Pericardium fibroblast (primary cell): ENCODE data around the gene MAPK8IP3. TPM values are rescaled to one million over a fixed set of nuclear protein-coding genes. Genes with fewer than 3 reads are reported as not detected.

Experiments used
- total RNA-seq: library from RNA; depleted of rRNA; stranded (reverse); fragments of >200 nt; gene quantifications from 2 replicates; pipeline ENCODE4 v1.2.3, GENCODE V29; 2015

MAPK8IP3 gene
- 21.0 and 35.7 TPM in 2 replicates for total RNA-seq

GRCh38 chr16:1705688-1706385 is at the start of gene MAPK8IP3:
Gene MAPK8IP3, plus strand, starts transcription at chr16:1706195. Its CDS starts 145 bp downstream, at chr16:1706340.

DNA sequence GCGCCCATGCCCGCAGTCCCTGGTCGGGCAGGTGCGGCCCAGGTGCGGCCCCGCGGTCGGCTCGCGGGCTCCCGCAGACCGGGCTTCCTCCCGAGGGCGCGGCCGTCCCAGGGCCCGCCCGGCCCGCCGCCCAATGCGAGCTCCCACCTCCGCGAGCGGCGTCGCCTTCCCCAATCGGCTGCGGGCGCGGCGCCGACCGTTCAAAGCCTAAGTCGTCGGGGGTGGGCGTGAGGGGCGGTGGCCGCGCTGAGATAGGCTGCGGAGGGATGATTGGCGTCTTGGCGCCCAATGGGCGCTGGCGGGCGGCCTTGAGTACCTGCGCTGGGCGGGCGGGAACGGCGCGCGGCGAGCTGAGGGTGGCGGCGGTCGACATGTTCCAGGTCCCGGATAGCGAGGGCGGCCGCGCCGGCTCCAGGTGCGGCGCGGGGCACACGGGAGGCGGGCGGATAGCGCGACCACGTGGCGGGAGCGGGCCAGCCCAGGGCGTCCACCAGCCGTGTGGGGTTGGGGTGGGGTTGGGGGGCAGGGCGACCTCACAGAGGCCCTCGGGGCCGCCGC is 28.0 kb upstream of the MAPK8IP3 start, which contains the start of gene JPT2:
Gene JPT2, plus strand, starts transcription at position 338 of the 558 bp plus-strand sequence. Its CDS starts 34 bp downstream, at position 372.

DNA sequence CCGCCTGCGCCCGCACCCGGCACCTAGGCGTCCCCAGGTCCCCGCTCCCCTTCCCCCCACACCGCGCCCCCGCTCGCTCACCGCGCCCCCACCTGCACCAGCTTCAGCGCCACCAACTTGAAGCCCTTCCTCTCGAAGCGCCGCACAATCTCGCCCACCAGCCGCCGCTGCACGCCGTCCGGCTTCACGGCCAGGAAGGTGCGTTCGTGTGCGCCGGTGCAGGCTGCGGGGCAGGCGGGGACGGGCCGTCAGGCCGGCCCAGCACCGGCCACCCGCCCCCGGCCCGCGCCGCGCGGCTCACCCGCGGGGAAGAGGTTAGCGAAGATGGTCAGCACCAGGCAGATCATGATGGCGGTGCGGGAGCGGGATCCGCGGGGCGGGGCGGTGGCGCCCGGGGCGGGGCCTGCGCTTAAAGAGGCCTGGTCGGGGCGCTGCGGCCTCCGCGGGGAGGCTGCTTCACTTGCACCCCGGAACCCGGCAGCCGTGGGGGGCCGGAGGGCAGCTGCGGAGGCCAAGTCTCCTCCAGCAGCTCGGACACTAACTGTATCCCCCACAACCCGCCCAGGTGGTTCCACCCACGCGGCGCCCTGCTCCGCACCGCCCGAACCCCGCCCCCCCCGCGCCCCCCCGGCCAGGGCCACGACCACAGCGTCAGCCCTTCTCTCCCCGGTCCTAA is 65.3 kb downstream of the MAPK8IP3 start, which contains the start of gene NME3:
Gene NME3, minus strand, starts transcription at position 356 of the 676 bp plus-strand sequence. Its CDS starts 9 bp downstream, at position 347.

DNA sequence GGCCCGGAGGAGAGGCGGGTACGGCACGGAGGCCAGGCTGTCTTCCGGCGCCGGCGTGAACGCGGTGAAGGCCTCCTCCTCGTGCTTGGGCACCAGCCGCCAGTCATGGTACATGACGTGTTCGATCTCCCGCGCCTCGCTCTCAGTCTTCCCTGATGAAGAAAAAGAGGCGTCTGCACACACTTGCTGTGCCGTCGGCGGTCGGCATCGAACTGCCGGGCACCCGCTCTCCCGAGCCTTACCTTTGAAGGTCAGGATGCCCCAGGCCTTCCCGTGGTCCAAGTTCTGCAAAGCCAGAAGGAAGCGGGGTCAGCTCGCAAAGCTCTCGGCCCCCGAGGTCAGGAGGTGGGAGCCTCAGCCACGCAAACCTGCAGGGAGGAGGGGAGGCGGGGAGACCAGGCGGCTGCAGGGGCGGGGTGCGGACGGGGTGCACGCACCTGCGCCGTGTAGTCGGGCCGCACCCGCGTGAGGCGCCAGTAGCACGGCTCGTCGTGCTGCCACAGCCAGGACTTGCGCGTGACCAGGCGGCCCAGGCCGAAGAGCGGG is 66.4 kb downstream of the MAPK8IP3 start, which contains the start of gene EME2:
Gene EME2, plus strand, starts transcription at position 449 of the 546 bp plus-strand sequence. CDS start 418 bp downstream, outside the sequence.

GRCh38 chr16:1772908-1773702 is 67.1 kb downstream of the MAPK8IP3 start, which contains the start of gene MRPS34:
Gene MRPS34, minus strand, starts transcription at chr16:1773134. Its CDS starts 15 bp downstream, at chr16:1773119.

DNA sequence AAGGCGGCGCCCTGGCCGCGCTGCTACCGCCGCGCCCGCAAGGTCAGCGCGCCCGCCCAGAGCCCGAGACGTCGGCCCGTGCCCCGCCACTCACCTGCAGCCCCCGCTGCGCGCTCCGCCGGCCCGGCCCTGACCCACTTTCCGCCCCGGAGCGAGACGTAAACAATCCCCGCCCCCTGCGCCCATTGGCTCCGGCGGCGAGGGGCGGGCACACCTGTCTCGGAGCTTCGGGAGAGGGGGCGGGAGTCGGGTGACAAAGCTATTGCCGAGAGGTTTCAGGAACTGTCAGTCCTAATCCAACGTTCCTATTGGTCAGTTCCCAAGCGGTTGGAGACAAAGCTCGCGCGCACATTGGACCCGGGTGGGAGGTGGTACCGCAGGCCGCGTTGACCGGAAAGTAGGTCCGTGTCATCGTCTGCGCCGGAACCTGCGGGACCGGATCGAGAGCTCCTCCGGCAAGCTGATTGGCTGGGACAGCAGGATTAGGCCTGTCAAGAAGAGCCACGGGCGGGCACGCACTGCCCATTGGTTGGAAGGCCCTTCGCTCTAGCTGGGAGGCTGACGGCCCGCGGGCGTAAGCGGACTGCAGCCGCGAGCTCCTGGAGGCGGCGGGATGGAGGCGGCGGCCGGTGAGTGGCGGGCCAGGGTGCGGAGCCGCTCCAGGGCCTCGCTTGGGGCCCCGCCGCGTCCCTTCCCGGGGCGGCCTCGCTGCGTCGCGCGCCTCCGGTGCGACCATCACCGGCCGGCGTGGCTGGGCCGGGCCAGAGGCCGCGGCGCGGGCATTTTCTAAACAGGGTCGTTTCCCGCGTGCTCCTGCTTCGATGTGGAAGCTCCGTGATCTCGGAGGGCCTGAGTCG is 76.6 kb downstream of the MAPK8IP3 start, which contains the start of the genes NUBP2 and SPSB3:
Gene NUBP2, plus strand, starts transcription at position 553 of the 857 bp plus-strand sequence. Its CDS starts 61 bp downstream, at position 614.
Gene SPSB3, minus strand, starts transcription at position 164 of the 857 bp plus-strand sequence. CDS start 1,088 bp downstream, outside the sequence.

GRCh38 chr16:1793578-1794220 is 87.7 kb downstream of the MAPK8IP3 start, which contains the start of gene IGFALS:
Gene IGFALS, minus strand, starts transcription at chr16:1793705. Its CDS starts 53 bp downstream, at chr16:1793652.

Other genes with a start within 250 kb of the MAPK8IP3 start
- 64.2 and 80.8 TPM in 2 replicates for gene CLCN7, start 231.2 kb upstream of the MAPK8IP3 start, total RNA-seq
- gene PTX4, start 217.3 kb upstream of the MAPK8IP3 start, total RNA-seq: 1.9 TPM in 1 of 2 replicates, not detected in the other
- gene TELO2, start 212.8 kb upstream of the MAPK8IP3 start, total RNA-seq: 14.7 and 19.1 TPM in 2 replicates
- 18.1 and 32.6 TPM in 2 replicates for gene TMEM204, start 172.5 kb upstream of the MAPK8IP3 start, total RNA-seq
- gene IFT140, start 94.1 kb upstream of the MAPK8IP3 start, total RNA-seq: 14.0 and 18.4 TPM in 2 replicates
- 7.0 and 7.2 TPM in 2 replicates for gene CRAMP1, start 93.8 kb upstream of the MAPK8IP3 start, total RNA-seq
- 34.8 and 38.2 TPM in 2 replicates for gene JPT2, start 27.9 kb upstream of the MAPK8IP3 start, total RNA-seq
- 89.0 and 91.8 TPM in 2 replicates for gene NME3, start 65.3 kb downstream of the MAPK8IP3 start, total RNA-seq
- gene EME2, start 66.6 kb downstream of the MAPK8IP3 start, total RNA-seq: 3.9 and 11.9 TPM in 2 replicates
- 85.5 and 88.4 TPM in 2 replicates for gene MRPS34, start 66.9 kb downstream of the MAPK8IP3 start, total RNA-seq
- gene SPSB3, start 76.4 kb downstream of the MAPK8IP3 start, total RNA-seq: 35.9 and 42.5 TPM in 2 replicates
- gene NUBP2, start 76.8 kb downstream of the MAPK8IP3 start, total RNA-seq: 87.6 and 105 TPM in 2 replicates
- gene IGFALS, start 87.5 kb downstream of the MAPK8IP3 start, total RNA-seq: not detected in 2 replicates
- 16.1 and 36.5 TPM in 2 replicates for gene HAGH, start 120.6 kb downstream of the MAPK8IP3 start, total RNA-seq
- gene FAHD1, start 121.0 kb downstream of the MAPK8IP3 start, total RNA-seq: 32.1 and 32.4 TPM in 2 replicates
- gene MEIOB, start 166.0 kb downstream of the MAPK8IP3 start, total RNA-seq: 0.34 TPM in 1 of 2 replicates, not detected in the other
- gene HS3ST6, start 212.2 kb downstream of the MAPK8IP3 start, total RNA-seq: 0.12 and 0.34 TPM in 2 replicates
- 8.9 and 9.4 TPM in 2 replicates for gene MSRB1, start 237.0 kb downstream of the MAPK8IP3 start, total RNA-seq
- gene RPL3L, start 248.5 kb downstream of the MAPK8IP3 start, total RNA-seq: not detected in 2 replicates